ENCODE data around the gene NES.

NES gene, protein sequence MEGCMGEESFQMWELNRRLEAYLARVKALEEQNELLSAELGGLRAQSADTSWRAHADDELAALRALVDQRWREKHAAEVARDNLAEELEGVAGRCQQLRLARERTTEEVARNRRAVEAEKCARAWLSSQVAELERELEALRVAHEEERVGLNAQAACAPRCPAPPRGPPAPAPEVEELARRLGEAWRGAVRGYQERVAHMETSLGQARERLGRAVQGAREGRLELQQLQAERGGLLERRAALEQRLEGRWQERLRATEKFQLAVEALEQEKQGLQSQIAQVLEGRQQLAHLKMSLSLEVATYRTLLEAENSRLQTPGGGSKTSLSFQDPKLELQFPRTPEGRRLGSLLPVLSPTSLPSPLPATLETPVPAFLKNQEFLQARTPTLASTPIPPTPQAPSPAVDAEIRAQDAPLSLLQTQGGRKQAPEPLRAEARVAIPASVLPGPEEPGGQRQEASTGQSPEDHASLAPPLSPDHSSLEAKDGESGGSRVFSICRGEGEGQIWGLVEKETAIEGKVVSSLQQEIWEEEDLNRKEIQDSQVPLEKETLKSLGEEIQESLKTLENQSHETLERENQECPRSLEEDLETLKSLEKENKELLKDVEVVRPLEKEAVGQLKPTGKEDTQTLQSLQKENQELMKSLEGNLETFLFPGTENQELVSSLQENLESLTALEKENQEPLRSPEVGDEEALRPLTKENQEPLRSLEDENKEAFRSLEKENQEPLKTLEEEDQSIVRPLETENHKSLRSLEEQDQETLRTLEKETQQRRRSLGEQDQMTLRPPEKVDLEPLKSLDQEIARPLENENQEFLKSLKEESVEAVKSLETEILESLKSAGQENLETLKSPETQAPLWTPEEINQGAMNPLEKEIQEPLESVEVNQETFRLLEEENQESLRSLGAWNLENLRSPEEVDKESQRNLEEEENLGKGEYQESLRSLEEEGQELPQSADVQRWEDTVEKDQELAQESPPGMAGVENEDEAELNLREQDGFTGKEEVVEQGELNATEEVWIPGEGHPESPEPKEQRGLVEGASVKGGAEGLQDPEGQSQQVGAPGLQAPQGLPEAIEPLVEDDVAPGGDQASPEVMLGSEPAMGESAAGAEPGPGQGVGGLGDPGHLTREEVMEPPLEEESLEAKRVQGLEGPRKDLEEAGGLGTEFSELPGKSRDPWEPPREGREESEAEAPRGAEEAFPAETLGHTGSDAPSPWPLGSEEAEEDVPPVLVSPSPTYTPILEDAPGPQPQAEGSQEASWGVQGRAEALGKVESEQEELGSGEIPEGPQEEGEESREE (N-terminal part only)

DNA sequence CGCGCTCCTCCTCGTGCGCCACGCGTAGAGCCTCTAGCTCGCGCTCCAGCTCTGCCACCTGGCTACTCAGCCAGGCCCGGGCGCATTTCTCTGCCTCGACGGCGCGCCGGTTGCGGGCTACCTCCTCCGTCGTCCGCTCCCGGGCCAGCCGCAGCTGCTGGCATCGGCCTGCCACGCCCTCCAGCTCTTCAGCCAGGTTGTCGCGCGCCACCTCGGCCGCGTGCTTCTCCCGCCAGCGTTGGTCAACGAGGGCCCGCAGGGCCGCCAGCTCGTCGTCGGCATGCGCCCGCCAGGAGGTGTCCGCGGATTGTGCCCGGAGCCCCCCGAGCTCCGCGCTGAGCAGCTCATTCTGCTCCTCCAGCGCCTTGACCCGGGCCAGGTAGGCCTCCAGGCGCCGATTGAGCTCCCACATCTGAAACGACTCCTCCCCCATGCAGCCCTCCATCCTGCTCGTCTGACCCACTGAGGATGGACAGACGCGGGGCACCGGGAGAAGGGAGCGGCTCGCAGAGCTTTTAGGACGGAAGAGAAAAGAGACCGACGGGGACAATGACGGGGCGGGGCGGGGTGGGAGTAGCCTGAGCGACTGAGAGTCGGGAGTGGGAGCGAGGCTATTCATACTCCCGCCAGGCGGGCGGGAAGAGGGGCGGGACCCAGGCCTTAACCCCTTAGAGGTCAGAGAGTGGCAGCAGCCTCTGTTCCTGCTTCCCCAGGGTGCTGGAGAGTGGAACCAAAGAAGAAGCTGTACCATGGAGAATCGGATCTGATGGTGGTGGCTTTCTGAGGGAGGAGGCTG is at the start of gene NES:
Gene NES (minus strand): TSS at position 588 of the 796 bp plus-strand sequence. CDS start 143 bp downstream, at position 445.
- DNase-seq = no peak

DNA sequence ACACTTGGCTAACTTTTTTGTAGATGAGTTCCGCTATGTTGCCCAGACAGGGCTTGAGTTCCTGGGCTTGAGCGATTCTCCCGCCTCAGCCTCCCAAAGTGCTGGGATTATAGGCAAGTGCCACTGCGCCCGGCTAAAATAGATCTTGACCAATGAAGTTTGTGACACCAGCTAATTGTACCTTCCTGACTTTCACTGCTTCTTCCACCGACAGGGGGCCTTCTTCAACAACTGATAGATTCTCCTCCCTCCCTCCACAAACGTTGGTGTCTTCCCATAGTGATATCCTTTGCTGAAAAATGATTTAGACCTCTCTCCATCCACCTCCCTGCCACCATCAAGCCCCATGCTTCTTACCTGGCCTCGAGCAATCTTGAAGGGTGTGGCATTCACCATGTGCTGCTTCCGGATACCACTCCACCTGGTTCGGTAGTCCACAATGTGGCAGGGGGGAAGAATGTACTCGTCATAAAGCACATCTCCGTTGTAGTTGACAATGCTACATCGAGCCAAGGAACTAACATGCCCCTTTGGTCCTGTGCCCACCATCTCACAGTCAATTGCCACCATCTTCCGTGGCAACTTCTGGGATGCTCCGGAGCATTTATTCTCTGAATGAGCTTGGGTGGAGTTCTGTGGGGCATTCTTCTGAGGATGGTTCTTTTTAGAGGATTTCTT is 49.5 kb upstream of the NES start:
- DNase-seq = peak; percentile 55

DNA sequence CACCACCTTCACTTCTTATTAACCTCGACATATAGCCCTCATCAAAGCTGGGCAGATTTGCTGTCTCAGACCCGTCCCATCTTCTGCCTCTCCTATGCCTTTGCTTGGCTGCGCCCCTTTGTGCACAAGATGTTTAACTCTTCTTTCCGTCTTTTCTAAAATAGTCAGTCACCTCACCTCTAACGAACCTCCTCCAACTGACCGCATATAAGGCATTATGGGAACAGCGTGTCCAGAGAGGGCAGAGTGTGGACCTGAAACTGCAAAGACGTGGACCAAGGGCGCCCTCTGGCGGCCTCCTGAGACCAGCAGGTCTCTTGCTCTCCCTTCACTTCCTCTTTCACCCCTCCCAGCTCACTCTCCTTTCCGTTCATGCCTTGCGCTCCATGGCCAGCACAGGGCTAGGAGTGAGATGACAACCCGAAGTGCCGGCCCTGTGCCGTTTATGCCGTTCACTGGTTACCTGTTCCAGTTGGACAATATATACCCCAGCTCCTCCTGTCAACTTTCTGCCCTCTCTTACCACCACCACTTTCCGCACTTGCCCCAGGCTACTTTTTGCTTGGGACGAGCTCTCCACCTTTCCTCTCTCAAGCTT is 48.6 kb upstream of the NES start:
- DNase-seq = peak; percentile 73

GRCh38 chr1:156721535-156721934 is 44.3 kb upstream of the NES start:
- no peak for DNase-seq

- DNase-seq = no peak
Observed at GRCh38 chr1:156721131-156721530, 43.9 kb upstream of the NES start.

DNA sequence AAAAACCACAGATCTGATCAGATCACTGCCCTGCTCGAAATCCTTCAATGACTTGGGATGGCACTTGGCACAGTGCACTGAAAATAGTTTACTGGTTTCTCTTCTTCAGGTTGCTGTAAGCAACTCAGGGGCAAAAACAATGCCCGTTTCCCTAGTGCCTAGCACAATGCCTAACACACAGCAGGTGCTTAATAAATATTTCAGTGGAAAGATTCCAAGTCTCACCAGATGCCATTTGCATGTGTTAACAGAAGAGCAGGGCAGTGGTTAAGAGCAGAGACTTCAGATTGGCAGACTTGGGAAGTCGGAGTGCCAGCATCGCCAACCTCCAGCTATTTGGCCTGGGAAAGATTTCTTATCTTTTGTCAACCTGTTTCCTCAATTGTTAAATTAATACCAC is 40.1 kb upstream of the NES start:
- no peak for DNase-seq

GRCh38 chr1:156714830-156715229 is 37.6 kb upstream of the NES start:
- no peak for DNase-seq

GRCh38 chr1:156712626-156713025 is 35.4 kb upstream of the NES start:
- no peak for DNase-seq

DNA sequence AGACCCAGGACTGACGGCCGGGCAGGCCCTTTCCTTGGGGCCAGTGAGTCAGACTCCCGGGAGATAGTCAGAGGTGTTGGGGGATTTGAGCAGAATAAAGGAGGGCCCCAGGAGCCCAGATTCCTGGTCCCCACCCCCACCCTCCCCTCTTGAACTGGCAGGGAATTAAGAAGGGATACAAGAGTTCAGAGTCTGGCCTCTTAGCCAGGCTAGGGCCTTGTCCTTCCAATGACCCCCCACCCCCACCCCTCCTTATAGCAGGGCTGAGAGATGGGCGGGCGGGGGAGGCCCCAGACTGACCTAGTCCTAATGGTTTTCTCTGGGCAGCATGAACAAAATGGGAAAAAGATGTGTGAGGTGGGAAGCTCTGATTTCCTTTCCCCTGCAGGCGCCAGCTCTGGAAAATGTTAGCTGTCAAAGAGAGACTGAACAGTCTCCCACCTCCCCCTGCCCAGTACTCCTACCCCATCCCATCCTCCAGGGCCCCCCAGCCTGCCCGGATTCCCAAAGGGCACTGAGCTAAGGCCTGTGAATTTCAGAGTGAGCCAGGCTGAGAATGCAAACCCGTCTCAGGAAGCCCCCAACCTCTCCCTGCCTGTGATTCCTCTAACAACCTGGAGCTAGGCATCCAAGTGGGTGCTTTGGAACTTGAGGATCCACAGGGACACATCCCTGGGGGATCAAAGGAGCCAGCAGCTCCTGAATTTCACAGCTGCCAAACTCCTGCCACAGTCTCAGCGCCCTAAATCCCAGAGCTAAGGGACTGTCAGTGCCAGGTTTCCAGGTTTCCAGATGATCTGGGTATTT is 34.0 kb upstream of the NES start:
- DNase-seq = no peak

DNA sequence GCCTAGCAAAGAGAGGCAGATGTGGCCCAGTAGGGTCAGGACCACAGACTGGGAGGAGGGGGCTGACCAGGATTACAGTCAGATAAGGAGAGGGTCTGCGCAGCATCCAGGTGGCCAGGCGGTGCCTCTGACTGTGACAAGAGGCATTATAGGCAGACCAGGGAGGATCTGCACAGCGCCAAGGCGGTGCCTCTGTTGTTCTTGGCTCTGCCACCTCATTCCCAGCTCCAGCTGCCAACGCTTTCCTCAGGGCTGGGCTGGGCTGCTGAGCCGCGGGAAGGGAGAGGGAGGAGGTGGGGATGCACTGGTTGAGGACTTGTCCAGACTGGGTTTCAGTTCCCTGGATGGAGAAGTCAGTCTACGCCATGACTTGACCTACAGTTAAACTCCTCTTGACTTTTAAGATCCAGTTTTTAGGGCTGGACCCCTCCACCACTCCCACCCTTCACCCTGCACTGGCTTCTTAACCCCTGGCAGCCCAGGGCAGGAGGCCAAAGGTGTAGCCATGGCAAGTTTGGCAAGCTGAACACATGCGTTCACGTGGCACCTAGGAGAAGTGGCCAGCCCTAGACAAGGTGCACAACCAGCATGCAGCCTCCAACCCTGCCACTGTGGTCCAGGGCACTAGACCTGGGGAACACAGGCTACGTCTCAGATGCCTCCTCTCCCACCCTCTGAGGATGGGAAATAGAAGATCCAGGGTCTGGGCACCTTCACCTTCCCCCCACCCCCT is 32.7 kb upstream of the NES start:
- DNase-seq = no peak

DNA sequence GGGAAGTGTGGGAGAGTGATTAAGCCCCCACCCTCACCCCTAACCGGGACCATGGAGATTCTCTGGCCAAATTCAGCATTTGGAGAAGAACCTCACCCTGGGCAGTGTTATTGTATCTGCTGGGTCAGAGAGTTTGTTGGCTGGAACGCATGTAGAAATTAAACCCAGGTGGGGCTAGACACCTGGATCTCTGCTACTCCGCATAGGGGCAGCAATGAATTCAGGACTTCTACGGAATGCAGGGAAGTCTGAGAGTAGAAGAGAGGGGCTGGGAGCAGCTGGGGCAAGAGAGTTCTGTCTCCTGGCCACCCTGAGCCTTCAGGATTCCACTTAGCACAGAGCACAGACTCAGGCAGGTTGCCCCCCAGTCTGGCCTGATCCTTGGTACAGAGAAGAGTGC is 31.8 kb upstream of the NES start:
- no peak for DNase-seq

DNA sequence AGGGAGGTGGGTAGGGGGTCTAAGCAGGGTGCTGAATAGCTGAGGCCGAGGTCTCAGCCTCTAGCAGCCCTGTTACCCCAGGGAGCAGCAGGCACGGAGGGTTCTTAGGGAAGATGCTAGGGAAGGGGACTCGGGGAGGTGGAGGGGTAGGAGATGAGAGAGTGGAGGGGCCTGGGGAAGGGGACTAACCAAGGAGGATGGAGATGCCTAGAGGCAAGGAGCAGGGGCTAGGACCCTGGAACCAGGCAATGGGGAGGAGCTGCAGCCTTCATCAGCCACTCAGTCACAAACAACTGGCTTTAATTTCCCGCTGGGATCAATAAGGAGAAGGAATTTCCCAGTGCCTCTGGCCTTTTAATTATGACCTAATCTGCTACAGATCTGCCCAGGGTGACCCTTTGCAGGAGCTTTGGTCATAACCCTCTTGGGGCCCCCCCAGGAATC is 31.0 kb upstream of the NES start:
- no peak for DNase-seq

- no peak for DNase-seq
Observed at GRCh38 chr1:156707417-156708217, 30.4 kb upstream of the NES start.

- DNase-seq = no peak
Observed at GRCh38 chr1:156706657-156707416, 29.6 kb upstream of the NES start.

GRCh38 chr1:156705918-156706656 is 28.9 kb upstream of the NES start:
- DNase-seq = no peak

DNA sequence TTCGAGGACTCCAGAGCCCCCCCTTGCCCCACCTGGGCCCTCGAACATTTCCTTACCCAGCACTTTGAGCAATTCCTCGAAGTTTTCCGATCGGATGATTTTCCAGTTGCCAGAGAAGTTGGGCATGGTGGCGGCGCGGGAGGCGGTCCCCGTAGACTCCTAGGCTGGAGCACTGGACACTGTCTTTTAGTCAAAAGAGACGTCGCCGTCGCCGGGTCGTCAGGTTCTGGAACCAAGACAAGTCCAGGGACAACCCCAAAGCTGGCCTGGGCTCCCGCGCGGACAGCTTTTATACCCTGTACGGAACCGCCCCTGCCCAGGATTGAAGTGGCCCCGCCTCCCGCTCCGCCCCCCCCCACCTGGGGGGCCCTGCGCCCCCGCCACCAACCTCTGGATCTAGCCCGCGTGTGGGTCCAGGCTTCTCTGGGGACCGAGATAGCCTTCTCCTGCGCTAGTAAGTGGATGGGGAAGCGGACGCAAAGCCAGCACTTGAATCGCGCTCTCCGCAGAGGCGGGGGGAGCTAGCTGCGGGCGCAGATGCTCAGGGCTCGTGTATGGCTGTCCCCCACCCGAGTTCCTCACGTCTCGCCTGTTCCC is 28.2 kb upstream of the NES start, which contains the start of gene CRABP2:
Gene CRABP2 (minus strand): TSS at position 263 of the 597 bp plus-strand sequence. CDS start 137 bp downstream, at position 126.
- no peak for DNase-seq

DNA sequence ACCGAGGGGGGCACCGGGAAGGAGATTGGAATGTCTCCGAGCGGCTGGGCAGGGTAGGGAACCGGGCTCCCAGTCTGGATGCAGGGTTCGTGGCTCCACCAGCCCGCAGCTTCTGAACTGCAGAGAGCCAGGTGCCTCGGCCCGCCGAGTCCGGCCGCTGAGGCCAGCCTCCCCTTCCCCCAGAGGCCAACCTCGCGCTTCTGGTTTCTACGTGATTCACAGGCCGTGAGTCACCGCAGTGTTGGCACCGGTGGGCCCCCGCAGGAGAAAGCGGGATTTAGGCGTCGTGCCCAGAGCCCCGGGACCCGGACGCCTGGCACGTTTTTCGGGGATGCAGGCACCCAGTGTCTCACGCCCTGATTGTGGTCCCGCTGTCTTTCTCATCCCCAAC is 27.7 kb upstream of the NES start:
- DNase-seq = no peak
